Measurements from ENCODE around the gene PICK1.

Gene PICK1

GRCh38 chr22:38103641-38104040, 46.4 kb downstream of the PICK1 start:
- POLR2A ChIA-PET: no interaction called here
- Histone ChIP-seq H3K4me3 (ENCODE audit: low read depth, low read length) (no peak overlapping the region), H3K27ac (ENCODE audit: extremely low read depth, low read depth, low read length) (no peak overlapping the region), H3K9me3 (ENCODE audit: control insufficient read depth, insufficient read depth, low read depth, low read length) (no peaks in the 10 kb centered on the region), H3K4me1 (ENCODE audit: control insufficient read depth, insufficient read depth, low read length) (no peaks in the 10 kb centered on the region), H3K36me3 (ENCODE audit: control insufficient read depth in 2 of 2, insufficient read depth in 1 of 2, low read length in 2 of 2) (no peaks in the 10 kb centered on the region)
- CTCF ChIA-PET: interaction anchor here (0.6 to 4.8 kb wide), 11 partner anchors 11 to 550 kb away, joined by 3 to 46 read pairs (median 4); partner anchors contain the start of gene PICK1
- TF ChIP-seq ZBTB8A (tag by site-specific recombination; IDR thresholded peaks at IDR 0.05): no peak
- no peak for TF ChIP-seq ZNF48 (tag by site-specific recombination; IDR thresholded peaks at IDR 0.05)

GRCh38 chr22:38104084-38104483, 46.9 kb downstream of the PICK1 start:
- POLR2A ChIA-PET: no interaction called here
- TF ChIP-seq ZNF510 (tag by site-specific recombination; IDR thresholded peaks at IDR 0.05; ENCODE audit: insufficient replicate concordance): no peak
- no peak for TF ChIP-seq HIC1 (tag by site-specific recombination; IDR thresholded peaks at IDR 0.05)
- no peak for TF ChIP-seq ZBTB10 (tag by site-specific recombination; IDR thresholded peaks at IDR 0.05)
- TF ChIP-seq ZNF133 (tag by site-specific recombination; IDR thresholded peaks at IDR 0.05): no peak
- H3K36me3 ChIP-seq (ENCODE audit: control insufficient read depth in 2 of 2, insufficient read depth in 1 of 2, low read length in 2 of 2): no peaks in the 10 kb centered on the region

GRCh38 chr22:38106814-38107578, 49.8 kb downstream of the PICK1 start:
- ChIA-PET POLR2A (no interaction called here), CTCF (interaction anchor here (0.9 to 1.6 kb wide), 4 partner anchors 7 to 55 kb away, joined by 3 to 5 read pairs (median 4); no protein-coding TSS in a partner anchor)
- Histone ChIP-seq H3K36me3 (ENCODE audit: control insufficient read depth in 2 of 2, insufficient read depth in 1 of 2, low read length in 2 of 2) (peaks cover 0 to 2% of the 10 kb centered on the region in 2 experiments; a peak in 1 of 3 replicates), H3K4me1 (ENCODE audit: control insufficient read depth, insufficient read depth, low read length) (no peaks in the 10 kb centered on the region), H3K4me3 (ENCODE audit: low read depth, low read length) (no peak overlapping the region), H3K27ac (ENCODE audit: extremely low read depth, low read depth, low read length) (no peak overlapping the region), H3K9me3 (ENCODE audit: control insufficient read depth, insufficient read depth, low read depth, low read length) (no peaks in the 10 kb centered on the region)
- TF ChIP-seq TCF7L2 (IDR thresholded peaks at IDR 0.05; ENCODE audit: borderline replicate concordance, low read depth, low read length) (no peak), ZFHX2 (tag by site-specific recombination; conservative IDR thresholded peaks at IDR 0.05) (no peak), ZNF791 (tag by site-specific recombination; IDR thresholded peaks at IDR 0.05) (no peak), ZNF558 (tag by site-specific recombination; IDR thresholded peaks at IDR 0.05) (no peak), GLIS1 (tag by site-specific recombination; IDR thresholded peaks at IDR 0.05) (0 out of 2 replicates have a peak, but pooled peaks have one; percentile 6)

More at GRCh38 chr22:38104084-38104483, 46.9 kb downstream of the PICK1 start:
- Histone ChIP-seq H3K4me3 (ENCODE audit: low read depth, low read length) (no peak overlapping the region), H3K9me3 (ENCODE audit: control insufficient read depth, insufficient read depth, low read depth, low read length) (no peaks in the 10 kb centered on the region), H3K4me1 (ENCODE audit: control insufficient read depth, insufficient read depth, low read length) (no peaks in the 10 kb centered on the region), H3K27ac (ENCODE audit: extremely low read depth, low read depth, low read length) (no peak overlapping the region)
- CTCF ChIA-PET: interaction anchor here (0.6 to 4.8 kb wide), 12 partner anchors 10 to 1659 kb away, joined by 3 to 46 read pairs (median 4); partner anchors contain the start of gene PICK1
